Spinal cord (tissue), 10 donors: ENCODE data around the gene ZNF154. TPM values are rescaled to one million over a fixed set of nuclear protein-coding genes. Genes with fewer than 3 reads are reported as not detected.
"Not testable (repeated sequence)": the region's sequence is repeated elsewhere in the genome, so short reads cannot be mapped to it uniquely, and the experiment has no call there.

Source experiments
- DNase-seq, 6 donors: peaks; one replicate each; pipeline versions ENCODE4 v3.0.0 to v3.0.0-alpha.2; 2013 to 2015; ENCODE audit warnings: low spot score in 6 of 6, low read depth in 4 of 6
- H3K27ac ChIP-seq: one replicate; pipeline ENCODE4 v1.5.1; 2013; ENCODE audit warnings: low read depth, low read length, control low read depth
- H3K27me3 ChIP-seq: one replicate; pipeline ENCODE4 v1.6.1; 2013; ENCODE audit warnings: low read length; ENCODE audit not compliant: control insufficient read depth, insufficient read depth
- H3K36me3 ChIP-seq: one replicate; pipeline ENCODE4 v1.6.1; 2013; ENCODE audit warnings: low read length; ENCODE audit not compliant: control insufficient read depth, insufficient read depth
- H3K4me1 ChIP-seq: one replicate; pipeline ENCODE4 v1.6.1; 2013; ENCODE audit warnings: low read length; ENCODE audit not compliant: control insufficient read depth, insufficient read depth
- H3K4me3 ChIP-seq: one replicate; pipeline ENCODE4 v1.5.1; 2013; ENCODE audit warnings: low read depth, low read length, control low read depth
- H3K9me3 ChIP-seq: one replicate; pipeline ENCODE4 v1.6.1; 2013; ENCODE audit warnings: low read length; ENCODE audit not compliant: control insufficient read depth, insufficient read depth
- WGBS: methylation state at CpG from one replicate; pipeline ENCODE4 v1.1.5; 2013; ENCODE audit warnings: missing lambda C conversion rate; ENCODE audit not compliant: insufficient coverage; 5-methylcytosine and 5-hydroxymethylcytosine counted together
- long read RNA-seq, 4 donors: transcript quantifications; one replicate each; lab custom pipeline, GENCODE V29; 2026
- polyA plus RNA-seq, 2 donors: library from polyadenylated mRNA; unstranded; fragments of 120-200 nt; gene quantifications; one replicate each; pipeline ENCODE4 v1.2.1, GENCODE V29; 2013; ENCODE audit not compliant: insufficient read length in 2 of 2
- total RNA-seq, 2 donors: library from RNA; depleted of rRNA in 1 of 2; stranded (reverse); fragments of 120-200 nt in 1 of 2; fragments of >200 nt in 1 of 2; gene quantifications; one replicate each; pipeline versions ENCODE4 v1.2.3 to v1.2.4, GENCODE V29; 2013 to 2014
- donor health status: healthy.

ZNF154 gene
- total RNA-seq (10 to 100 TPM; 18.9 to 24.7 TPM), polyA plus RNA-seq (10 to 100 TPM; 24.2 to 32.4 TPM)
- long read RNA-seq, donor 1, result 0 reads
- long read RNA-seq, donor 2, result 0 reads
- long read RNA-seq, donor 3, partial matches to known transcripts, result 0 of 1 reads
- long read RNA-seq, donor 3, other reads (novel, unspliced or antisense), result 0 of 1 reads
- long read RNA-seq, donor 4, full-length matches to known transcripts, result 2 of 14 reads
- long read RNA-seq, donor 4, partial matches to known transcripts, result 12 of 14 reads
- long read RNA-seq, donor 4, other reads (novel, unspliced or antisense), result 0 of 14 reads

GRCh38 chr19:57708641-57709361 lies at the start of gene ZNF154:
TSS of gene ZNF154 (minus strand) at chr19:57709204. CDS start at chr19:57708971, 233 bp downstream.
- Histone ChIP-seq H3K9me3 (no peaks in the 10 kb centered on the region), H3K36me3 (peaks cover 30% of the 10 kb centered on the region), H3K4me3 (peak within 1 kb of the TSS; percentile 93), H3K4me1 (peaks cover 20% of the 10 kb centered on the region), H3K27ac (peak within 1 kb of the TSS; percentile 89), H3K27me3 (no peaks in the 10 kb centered on the region)
- under 1% methylated on average over 51 of the region's 53 CpGs for WGBS
- peak; percentile 75 to 98 (median 85) for DNase-seq

GRCh38 chr19:57757941-57758340 lies 48.9 kb upstream of the ZNF154 start:
- Histone ChIP-seq H3K9me3 (no peaks in the 10 kb centered on the region), H3K4me1 (no peaks in the 10 kb centered on the region), H3K27me3 (no peaks in the 10 kb centered on the region), H3K36me3 (peaks cover 52% of the 10 kb centered on the region), H3K27ac (no peak overlapping the region), H3K4me3 (no peak overlapping the region)
- no peak for DNase-seq
- WGBS, result no CpG with 5 or more reads among the region's 2 CpGs

- Histone ChIP-seq H3K4me3 (no peak overlapping the region), H3K27ac (no peak overlapping the region), H3K9me3 (no peaks in the 10 kb centered on the region), H3K36me3 (peaks cover 63% of the 10 kb centered on the region), H3K4me1 (no peaks in the 10 kb centered on the region), H3K27me3 (no peaks in the 10 kb centered on the region)
- no peak for DNase-seq
- WGBS, result 94% methylated on average over 3 of the region's 4 CpGs
Observed at GRCh38 chr19:57755031-57755430, 46.0 kb upstream of the ZNF154 start.

- 100% methylated on average over 6 of the region's 10 CpGs for WGBS
- no peak for DNase-seq
- H3K27me3 ChIP-seq, result no peaks in the 10 kb centered on the region
- no peaks in the 10 kb centered on the region for H3K4me1 ChIP-seq
- H3K27ac ChIP-seq, result no peak overlapping the region
- peaks cover 57% of the 10 kb centered on the region for H3K36me3 ChIP-seq
- H3K4me3 ChIP-seq, result no peak overlapping the region
- no peaks in the 10 kb centered on the region for H3K9me3 ChIP-seq
Observed at GRCh38 chr19:57754091-57754673, 45.2 kb upstream of the ZNF154 start.

GRCh38 chr19:57748029-57748428 lies 39.0 kb upstream of the ZNF154 start:
- Histone ChIP-seq H3K36me3 (peaks cover 35% of the 10 kb centered on the region), H3K9me3 (no peaks in the 10 kb centered on the region), H3K4me1 (no peaks in the 10 kb centered on the region), H3K4me3 (no peak overlapping the region), H3K27me3 (no peaks in the 10 kb centered on the region), H3K27ac (no peak overlapping the region)
- no peak for DNase-seq
- WGBS, result 92% methylated on average over 2 of the region's 3 CpGs

- Histone ChIP-seq H3K27ac (no peak overlapping the region), H3K27me3 (no peaks in the 10 kb centered on the region), H3K4me1 (no peaks in the 10 kb centered on the region), H3K9me3 (no peaks in the 10 kb centered on the region), H3K36me3 (peaks cover 29% of the 10 kb centered on the region), H3K4me3 (peak overlapping the region; percentile 46)
- DNase-seq, result no peak
- 14% methylated on average over 4 of the region's 6 CpGs for WGBS
Observed at GRCh38 chr19:57747472-57747807, 38.4 kb upstream of the ZNF154 start.

- Histone ChIP-seq H3K4me3 (peak within 1 kb of the TSS; percentile 46), H3K36me3 (peaks cover 23% of the 10 kb centered on the region), H3K4me1 (no peaks in the 10 kb centered on the region), H3K27ac (peak within 1 kb of the TSS; percentile 81), H3K27me3 (no peaks in the 10 kb centered on the region), H3K9me3 (no peaks in the 10 kb centered on the region)
- peak; percentile 86 to 99 (median 91) for DNase-seq
- 1% methylated on average over 51 of the region's 51 CpGs for WGBS
Observed at GRCh38 chr19:57746580-57747471, 37.8 kb upstream of the ZNF154 start, which contains the start of gene ZNF776. TSS of gene ZNF776 (plus strand) at chr19:57746815. CDS start at chr19:57747059, 244 bp downstream.

- H3K27ac ChIP-seq, H3K4me3 ChIP-seq, H3K9me3 ChIP-seq, H3K4me1 ChIP-seq, H3K27me3 ChIP-seq, H3K36me3 ChIP-seq, DNase-seq: not testable (repeated sequence)
- 100% methylated on average over 2 of the region's 7 CpGs for WGBS
Observed at GRCh38 chr19:57738770-57739169, 29.8 kb upstream of the ZNF154 start.

- not testable (repeated sequence) for H3K4me3 ChIP-seq, H3K4me1 ChIP-seq, H3K9me3 ChIP-seq, H3K36me3 ChIP-seq, H3K27ac ChIP-seq, H3K27me3 ChIP-seq
- WGBS, result 2% methylated on average over 6 of the region's 10 CpGs
- DNase-seq, result peak in 2 of 6 donors; percentile 52 to 68
Observed at GRCh38 chr19:57738320-57738719, 29.3 kb upstream of the ZNF154 start.
